ENCODE results near the gene TMPRSS15.

TMPRSS15 gene

GRCh38 chr21:18244671-18245463 is 158.7 kb downstream of the TMPRSS15 start, which contains the start of gene CHODL:
TSS of gene CHODL (plus strand) at chr21:18244833. CDS start at chr21:18245224, 391 bp downstream.
- peak; percentile 77 for DNase-seq (ENCODE audit: low spot score)

GRCh38 chr21:18235545-18235944 is 168.0 kb downstream of the TMPRSS15 start:
- DNase-seq (ENCODE audit: low spot score) = no peak

GRCh38 chr21:18228060-18228739 is 175.4 kb downstream of the TMPRSS15 start:
- peak; percentile 54 for DNase-seq (ENCODE audit: low spot score)

GRCh38 chr21:18222346-18222745 is 181.2 kb downstream of the TMPRSS15 start:
- no peak for DNase-seq (ENCODE audit: low spot score)

- no peak for DNase-seq (ENCODE audit: low spot score)
These were observed 183.1 kb downstream of the TMPRSS15 start for GRCh38 chr21:18220498-18220897.

Data from D341Med (cell line).